Cerebellar cortex (tissue), 1 donor: ENCODE measurements around the gene THBD.

Experiments used
- DNase-seq: peaks from one replicate; pipeline ENCODE4 v3.0.0-alpha.2; 2015; ENCODE audit warnings: low spot score

The THBD gene

DNA sequence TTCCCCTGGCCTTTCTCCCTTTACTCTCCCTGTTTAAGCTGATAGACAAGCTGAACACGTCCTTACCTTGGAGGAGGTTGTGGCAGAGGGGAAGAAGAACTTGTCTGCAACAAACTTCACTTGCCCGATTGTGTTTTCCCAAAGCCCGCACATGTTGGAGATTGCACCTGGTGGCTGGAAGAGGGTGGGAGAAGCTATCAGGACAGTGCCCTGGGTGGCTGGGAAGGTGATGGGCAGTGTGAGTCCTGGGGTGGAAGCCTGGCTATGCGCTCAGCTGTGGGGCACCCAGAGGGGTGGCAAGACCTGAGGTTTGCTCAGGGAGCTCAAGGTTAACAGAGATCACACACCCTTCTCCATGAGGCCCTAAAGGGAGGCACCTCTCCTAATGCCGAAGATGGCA, 39.4 kb downstream of the THBD start:
- no peak for DNase-seq

DNA sequence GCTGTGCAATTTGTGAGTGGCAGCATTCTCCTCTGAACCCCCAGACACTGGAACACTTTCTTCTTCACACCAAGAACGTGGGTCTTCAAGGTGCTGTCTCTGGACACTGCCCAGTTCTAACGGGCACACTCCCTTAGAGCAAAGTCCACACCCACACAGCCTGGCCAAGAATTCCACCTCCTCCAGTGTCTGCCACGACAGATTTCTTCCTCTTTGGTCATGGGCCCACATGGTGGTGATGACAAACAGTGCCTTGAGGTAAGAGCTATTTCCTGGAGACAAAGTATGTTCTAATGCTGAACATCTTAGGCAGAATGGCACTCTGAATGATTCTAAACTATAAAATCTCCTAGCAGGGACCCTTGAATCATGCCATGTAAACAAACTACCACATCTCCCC, 39.8 kb downstream of the THBD start:
- no peak for DNase-seq

DNA sequence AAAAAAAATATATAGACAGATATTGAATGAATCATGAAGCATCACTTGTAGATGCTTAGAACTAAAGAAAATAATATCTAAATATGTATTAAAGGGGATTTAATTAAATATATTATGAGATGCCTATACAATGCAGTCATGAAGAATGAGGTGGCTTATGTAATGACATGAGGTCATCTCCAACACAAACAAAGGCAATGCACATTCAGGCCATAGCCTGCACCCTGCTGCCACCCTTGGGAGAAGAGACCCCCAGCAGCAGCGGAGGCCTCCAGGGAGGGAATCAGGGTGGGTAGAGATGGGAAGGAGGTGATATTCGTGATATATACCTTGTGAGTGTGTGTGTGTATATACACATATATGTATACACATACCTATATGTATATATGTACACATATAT, 40.8 kb downstream of the THBD start:
- DNase-seq, result no peak

DNA sequence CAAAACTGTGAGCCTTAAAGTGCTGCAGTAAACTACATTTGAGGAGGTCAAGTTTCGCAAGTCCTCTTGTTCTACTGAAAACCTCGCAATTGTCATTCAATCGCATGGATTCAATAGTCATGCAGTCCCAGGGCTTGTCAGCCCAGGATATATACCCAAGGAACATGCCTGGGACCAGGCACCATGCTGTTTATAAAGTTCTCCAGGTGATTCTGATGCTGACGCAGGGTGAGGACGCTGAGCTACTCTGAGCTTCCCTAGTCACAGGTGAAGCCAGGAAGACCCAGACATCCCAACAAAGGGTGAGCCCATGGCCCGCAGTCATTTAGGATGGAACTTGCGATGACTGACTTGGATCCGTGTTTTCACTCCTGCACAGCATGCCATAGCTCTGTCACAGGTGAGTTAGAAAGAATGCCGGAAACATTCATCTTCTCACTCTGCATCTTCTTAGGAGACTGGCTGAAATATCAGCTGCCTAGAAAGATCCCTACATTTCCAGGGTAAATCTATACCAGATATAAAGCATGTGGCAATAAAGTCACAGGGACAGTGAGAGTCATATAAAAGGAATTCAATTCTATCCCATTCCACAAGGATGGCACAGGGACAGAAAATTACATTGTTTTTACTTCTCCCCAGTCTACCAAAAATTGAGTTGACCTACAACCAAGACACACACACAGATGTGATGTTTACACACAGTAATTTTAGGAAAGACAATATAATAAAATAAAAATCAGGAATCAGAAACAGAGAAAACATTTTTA, 41.4 kb downstream of the THBD start:
- no peak for DNase-seq

DNA sequence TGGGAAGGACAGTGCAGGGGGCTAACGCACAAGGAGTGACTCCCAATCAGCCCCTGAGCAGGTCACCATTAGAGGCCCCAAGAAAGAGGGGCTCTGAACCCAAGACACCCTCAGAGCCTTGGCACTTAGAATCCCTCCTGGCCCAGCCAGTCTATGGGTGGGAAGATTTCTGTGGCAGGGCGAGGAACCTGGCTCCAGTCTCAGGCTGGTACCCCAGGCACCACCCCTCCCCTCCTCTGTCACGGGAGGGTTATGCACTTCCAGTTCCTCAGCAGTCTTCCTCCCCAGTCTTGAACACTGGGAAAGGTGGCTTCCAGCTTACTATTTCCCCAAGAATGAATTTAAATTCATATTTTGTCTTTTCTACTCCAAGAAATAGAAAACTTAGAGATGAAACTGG, 42.0 kb downstream of the THBD start:
- DNase-seq, result no peak

DNA sequence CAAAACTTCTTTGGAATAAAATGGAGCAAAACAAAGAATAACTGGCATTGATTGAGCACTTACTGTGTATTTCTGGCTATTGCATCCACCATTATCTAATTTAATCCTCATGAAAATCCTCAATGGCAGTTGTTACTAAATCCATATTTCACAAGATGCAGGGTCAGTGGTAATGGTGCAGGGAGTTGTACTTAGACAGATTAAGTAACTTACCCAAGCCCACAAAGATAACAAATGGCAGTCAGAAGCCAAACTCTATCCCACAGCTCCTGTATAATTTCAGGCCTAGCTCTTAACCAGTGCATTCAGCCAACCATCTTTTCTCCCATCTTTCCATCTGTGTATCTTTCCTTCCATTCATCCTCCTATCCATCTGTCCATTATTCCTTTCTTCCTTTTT, 43.7 kb downstream of the THBD start:
- no peak for DNase-seq

DNA sequence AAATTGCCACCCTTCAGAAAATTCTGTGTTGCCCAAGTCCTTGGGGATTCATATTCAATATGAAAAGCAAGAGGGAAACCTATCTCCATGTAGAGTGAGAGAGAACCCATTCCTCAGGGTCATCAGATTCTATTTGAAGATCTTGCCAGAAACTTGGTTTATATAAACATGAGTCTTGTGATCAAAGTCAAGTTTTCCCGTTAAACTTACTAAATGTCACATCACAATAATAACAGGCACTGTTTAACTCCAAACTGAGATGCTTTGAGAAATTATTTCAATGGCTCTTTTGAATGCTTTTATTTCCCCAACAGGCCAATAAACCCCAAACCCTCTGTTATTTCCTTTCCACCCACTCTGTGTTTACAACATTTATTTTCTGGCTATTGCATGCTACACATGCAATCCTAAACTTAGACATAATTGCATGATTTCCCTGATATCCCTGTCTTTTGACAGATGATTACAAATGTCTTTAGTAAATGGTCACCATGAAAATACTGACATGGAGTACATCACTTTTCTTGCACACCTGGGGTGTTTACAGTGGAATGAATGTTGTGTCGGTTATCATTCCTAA, 45.5 kb downstream of the THBD start:
- no peak for DNase-seq

DNA sequence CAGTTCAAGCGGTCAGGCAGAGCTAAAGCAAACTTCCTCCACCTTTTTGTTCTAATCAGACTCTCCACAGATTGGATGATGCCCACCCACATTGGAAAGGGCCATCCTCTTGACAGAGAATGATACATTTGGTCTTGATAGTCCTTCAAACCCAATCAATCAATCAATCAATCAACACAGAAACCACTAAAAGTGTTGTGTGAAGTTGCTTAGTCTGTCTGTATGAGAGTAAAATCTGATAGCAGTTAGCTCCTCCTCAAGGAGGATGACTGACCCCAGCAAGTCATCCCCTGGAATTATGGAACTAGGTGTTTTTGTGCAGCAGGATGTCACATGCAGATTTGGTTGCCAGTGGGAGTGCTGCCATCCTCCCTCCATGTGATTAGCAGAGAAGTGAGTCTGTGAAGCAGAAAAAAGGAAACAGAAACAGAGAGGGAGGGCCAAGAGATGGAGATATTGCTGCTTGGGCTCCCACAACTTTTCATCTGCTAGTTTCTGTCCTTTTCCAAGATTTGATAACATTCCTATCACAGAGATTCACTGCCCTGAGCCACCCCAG, 46.3 kb downstream of the THBD start:
- DNase-seq, result no peak

DNA sequence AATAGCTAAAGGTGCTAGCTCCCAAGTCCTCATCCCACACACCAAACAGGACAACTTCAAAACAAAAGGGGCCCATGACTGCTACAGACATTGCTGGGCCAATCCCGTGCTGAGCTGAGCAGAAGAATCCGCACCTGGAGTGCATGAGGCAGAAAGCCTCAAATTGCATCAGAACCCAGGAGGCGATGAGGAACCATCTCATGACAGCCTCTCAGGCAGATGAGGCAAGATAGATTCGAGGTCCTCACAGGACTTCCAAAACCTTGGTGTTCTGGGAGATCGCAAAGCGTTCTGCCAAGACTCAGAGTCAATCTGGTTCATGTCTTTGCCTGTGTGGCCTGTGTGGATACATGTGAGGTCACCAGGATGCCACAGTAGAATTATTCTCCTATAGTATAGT, 47.2 kb downstream of the THBD start:
- no peak for DNase-seq

DNA sequence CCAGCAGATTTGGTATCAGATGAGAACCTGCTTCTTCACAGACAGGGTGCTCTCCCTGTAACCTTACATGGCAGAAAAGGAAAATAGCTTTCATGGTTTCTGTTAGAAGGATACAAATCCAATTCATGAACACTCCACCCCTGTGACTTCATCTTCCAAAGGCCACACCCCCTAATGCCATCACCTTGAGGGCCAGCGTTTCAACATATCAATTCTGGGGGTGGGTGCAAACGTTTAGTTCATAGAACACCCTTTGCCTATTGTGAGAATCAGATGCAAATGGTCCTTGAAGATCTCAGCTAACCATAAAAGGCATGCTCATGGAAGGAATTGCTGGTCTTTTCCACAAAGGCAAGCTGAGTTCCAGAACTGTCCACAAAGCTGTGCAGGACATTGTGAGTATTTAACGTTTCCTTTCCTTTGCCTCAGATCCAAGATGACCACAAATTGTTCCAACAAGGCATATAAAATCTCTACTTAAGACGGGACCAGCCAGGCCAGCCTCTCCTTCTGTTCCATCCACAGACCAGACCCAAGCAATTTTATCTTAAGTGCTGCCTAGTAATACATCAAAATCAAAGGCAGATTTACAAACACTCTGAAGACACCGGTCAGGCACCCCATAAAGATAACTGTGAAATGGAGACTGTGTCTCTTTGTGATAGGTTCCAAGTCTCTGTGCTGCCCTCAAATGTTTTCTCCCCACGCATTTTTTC, 49.1 kb downstream of the THBD start:
- DNase-seq, result no peak

DNA sequence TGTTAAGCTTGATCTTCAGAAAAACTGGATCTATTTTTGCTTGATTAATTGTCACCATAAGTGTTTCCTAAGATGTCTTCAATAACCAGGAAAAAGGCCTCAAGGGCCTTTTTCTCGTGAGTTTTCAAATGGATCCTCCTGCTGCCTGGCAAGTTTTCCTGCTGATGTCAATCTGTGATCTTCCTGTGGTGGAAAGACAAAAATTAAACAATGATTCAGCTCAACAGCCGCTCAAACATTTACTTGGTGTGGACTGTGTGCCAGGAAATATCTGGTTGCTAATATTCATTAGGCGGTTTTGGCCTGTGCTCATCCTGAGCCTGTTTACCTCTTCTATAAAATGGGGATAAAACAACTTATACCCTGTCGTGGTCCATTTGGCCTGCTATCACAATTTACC, 49.7 kb downstream of the THBD start:
- DNase-seq, result no peak

DNA sequence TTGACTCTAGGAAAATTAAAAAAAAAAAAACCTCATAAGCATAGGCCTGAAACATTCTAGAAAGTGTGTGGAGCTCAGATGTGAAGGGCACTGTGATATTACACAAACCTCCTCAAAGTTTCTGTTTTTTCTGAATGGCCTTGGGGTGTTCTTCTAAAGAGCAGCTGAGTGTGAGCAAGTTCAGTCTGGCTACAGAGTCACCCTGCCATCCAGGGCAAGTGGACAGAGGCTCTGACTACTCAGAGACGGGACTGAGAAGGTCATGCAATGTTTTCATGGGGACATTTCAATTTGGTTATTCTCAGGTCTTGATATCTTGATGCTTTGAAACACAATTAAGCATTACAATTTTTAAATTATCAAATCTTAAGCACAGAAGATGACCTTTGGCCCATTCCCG, 51.0 kb downstream of the THBD start:
- no peak for DNase-seq

DNA sequence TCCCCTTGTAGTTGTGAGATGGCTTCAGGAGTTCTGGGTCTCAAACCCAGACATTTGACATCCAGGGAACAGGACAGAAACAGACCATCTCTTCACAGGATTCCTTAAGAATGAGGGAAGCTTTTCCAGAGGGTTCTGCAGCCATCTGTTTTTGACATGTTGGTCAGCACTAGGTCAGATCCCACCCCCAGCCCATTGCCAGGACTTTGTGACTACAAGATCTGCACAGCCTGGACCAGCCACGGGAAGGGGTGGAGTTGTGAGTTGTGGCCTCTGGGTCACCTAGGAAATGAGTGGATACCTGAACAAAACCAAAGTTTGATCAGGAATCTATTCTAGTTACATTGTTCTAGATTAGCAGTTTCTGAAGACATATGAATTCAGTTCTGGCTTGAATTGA, 53.5 kb downstream of the THBD start:
- DNase-seq, result no peak
